Lower leg skin (tissue), 3 donors: Measurements from ENCODE around the gene HNRNPAB.

Experiments
- CTCF ChIP-seq, 3 donors: fragments of 450-650 bp; IDR thresholded peaks; one replicate each; pipeline ENCODE4 v1.5.1; 2016; ENCODE audit warnings: antibody characterized with exemption in 3 of 3, mild to moderate bottlenecking in 3 of 3, moderate library complexity in 2 of 3
- POLR2A ChIP-seq, 2 donors: fragments of 450-650 bp; IDR thresholded peaks; one replicate each; pipeline ENCODE4 v1.6.1; 2016 to 2017; ENCODE audit warnings: antibody characterized with exemption in 2 of 2, mild to moderate bottlenecking in 1 of 2, moderate library complexity in 1 of 2

GRCh38 chr5:178241231-178241663, 36.9 kb downstream of the HNRNPAB start:
- TF ChIP-seq POLR2A (IDR thresholded peaks at IDR 0.05) (no peak), CTCF (IDR thresholded peaks at IDR 0.05) (no peak)
